NCI-H2081 treated with DMSO at 0.1 percent for 48 hours (cell line): ENCODE results near the gene AHNAK2.
"Not testable (repeated sequence)": the region's sequence is repeated elsewhere in the genome, so short reads cannot be mapped to it uniquely, and the experiment has no call there.

ENCODE experiments used
- DNase-seq: peaks from one replicate; lab custom pipeline; 2025; lab: John Stamatoyannopoulos, UW

The AHNAK2 gene

DNA sequence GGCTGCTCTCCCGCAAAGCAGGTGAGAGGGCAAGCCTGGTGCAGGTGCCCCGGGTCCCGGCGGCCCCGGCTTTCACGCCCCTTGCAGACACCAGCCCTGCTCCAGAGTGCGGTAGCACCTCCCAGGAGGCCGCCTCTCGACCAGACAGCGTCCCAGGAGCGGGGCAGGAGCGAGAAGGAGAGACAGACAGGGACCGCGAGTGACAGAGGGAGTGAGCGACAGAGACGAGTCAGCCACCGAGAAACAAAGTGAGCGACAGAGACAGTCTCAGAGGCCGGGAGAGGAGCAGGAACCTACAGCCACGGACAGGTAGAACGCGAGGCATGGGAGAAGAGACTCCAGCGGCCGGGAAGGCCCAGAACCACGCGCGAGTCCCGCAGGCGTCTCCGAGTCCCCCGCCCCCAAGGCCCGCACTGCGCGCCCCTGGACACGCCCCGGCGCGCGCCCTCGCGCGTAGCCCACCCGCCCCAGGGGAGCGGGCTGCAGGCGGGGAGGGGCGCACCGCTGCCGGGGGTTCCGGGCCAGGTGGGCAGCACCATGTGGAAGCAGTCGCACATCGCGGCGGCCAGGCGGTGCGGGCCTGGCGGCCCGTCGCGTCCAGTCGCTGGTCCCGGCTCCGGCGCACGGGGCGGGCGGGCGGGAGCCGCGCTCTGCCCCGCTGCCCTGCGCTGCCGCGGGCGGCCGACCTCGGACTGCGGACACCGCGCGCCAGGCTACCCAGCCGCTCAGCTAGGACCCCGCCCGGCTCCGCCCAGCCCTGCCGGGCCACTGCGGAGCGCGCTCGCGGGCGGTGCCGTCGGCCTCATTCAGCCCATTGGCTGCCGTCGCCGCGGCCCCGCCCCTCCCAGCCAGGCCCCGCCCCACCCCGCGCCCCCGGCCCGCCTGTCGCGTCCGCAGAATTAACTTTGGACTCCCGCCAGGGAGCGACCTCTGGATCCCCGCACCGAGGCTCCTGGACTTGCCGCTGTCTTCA is at the start of gene AHNAK2:
AHNAK2 (minus strand) TSS at position 694 of the 973 bp plus-strand sequence; CDS start at position 557, 137 bp downstream.
- no peak for DNase-seq

GRCh38 chr14:105027718-105028117 is 49.5 kb upstream of the AHNAK2 start:
- DNase-seq: not testable (repeated sequence)

- no peak for DNase-seq
Observed at GRCh38 chr14:105026802-105027563, 48.8 kb upstream of the AHNAK2 start.

- no peak for DNase-seq
Observed at GRCh38 chr14:105026033-105026785, 48.0 kb upstream of the AHNAK2 start.

- DNase-seq: no peak
Observed at GRCh38 chr14:105025429-105025828, 47.3 kb upstream of the AHNAK2 start.

DNA sequence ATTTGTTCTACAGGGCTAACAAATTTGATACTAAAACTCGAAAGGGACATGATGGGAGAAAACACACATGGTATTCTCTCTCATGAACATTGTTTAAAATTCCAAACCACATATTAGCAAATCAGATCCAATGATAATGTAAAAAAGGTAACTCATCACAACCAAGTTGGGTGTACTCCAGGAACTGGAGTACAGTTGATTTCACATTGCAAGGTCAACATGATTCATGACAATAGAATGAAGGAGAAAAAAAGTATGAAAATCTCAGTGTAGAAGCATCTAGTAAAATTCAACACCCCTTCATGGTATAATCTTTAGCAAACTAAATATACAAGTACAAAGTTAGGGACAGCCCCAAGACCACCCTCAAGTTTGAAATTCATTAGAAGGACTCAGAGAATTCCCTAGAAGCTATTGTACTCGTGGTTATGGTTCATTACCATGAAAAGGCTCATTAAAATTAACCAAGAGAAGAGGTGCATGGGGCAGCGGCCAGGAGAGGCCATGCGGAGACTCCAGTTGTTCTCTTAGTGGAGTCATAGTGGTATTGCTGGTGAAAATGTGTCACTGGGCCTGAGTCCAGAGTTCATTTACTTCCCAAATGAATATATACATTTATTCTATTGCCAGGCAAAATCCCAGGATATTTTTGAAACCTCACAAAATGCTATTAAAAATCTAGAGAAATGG is 45.8 kb upstream of the AHNAK2 start:
- no peak for DNase-seq

DNA sequence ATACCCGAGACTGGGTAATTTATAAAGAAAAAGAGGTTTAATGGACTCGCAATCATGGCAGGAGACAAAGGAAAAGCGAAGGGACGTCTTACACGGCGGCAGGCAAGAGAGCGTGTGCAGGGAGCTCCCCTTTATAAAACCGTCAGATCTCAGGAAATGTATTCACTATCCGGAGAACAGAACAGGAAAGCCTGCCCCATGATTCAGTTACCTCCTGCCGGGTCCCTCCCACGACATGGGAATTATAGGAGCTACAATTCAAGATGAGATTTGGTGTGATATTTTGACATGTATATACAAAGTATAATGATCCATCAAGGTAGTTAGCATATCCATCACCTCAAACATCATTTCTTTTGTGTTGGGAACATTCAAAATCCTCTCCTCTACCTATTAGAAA is 45.0 kb upstream of the AHNAK2 start:
- no peak for DNase-seq

DNA sequence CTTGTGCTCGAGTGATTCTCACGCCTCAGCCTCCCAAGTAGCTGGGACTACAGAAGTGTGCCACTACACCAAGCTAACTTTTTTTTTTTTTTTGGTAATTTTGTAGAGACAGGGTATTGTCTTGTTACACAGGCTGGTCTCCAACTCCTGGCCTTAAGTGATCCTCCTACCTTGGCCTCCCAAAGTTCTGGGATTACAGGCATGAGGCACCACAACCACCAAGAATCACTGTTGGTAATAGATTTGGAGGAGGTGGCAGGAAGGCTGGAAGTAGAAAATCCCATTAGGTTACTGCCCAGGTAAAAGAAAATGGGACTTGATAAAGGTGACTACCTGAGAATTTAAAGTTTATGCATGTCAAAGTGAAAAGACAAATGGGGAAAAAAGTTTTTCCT is 44.1 kb upstream of the AHNAK2 start:
- no peak for DNase-seq

- no peak for DNase-seq
Observed at GRCh38 chr14:105021656-105022275, 43.6 kb upstream of the AHNAK2 start.

- DNase-seq: peak; percentile 88
Observed at GRCh38 chr14:105020815-105021655, 42.9 kb upstream of the AHNAK2 start, which contains the start of gene CDCA4. TSS of gene CDCA4 (minus strand) at chr14:105021083. CDS start at chr14:105011929, 9,154 bp downstream.

DNA sequence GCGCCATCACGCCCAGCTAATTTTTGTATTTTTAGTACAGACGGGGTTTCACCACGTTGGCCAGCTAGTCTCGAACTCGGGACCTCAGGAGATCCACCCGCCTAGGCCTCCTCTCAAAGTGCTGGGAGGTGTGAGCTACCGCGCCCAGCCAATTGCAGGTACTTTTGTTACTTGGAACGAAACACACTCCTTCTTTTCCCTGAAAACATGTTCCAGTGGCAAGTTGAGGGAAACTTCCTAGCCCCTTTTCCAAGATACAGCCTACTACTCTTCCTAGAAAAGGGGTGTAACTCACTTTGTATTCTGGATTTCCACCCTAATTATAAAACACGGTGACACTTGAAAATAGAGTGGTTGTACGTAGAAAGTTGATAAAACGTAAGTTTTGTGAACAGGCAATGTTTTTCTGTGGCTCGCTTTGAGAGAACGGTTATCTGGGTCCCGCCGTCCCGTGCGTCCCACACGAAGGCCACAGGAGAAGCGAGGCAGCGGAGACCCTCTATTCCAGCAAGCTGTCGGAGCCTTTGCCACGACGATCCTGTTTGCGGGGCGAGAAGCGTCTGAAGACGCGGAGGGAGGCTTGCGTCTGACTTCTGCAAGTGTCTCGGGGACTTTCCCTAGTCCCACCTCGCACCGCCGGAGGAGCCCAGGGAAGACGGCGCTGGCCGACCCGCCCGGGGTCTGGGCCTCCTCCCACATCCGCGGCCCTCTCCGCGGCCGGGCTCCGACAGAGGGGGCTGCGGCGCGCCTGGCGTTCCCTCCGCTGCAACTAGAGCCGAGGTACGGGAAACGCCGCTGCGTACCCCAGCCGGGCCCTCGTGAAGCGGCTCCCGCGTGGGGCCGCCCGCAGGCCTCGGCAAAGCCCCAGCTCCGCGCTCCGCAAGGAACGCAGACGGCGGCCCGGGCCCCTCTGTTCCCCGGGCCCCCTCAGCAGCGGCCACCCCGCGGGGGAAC is 42.0 kb upstream of the AHNAK2 start:
- no peak for DNase-seq

DNA sequence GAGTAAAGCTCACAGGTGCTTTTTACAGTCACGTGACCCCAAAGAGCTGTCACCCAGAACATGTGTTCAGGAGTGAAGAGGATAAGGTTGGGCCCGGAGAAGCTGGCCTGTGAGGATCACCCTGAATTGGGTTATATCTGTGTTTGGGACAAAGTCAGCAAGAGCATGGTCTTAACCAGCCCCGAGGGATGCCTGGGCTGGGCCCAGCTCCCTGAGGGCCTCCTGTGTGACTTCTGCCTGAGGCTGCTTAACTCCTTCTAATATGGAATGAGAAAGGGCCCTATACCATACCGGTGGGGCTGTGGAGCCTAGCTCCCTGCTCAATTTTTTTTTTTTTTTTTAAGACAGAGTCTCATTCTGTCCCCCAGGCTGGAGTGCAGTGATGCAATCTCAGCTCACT is 40.2 kb upstream of the AHNAK2 start:
- no peak for DNase-seq

DNA sequence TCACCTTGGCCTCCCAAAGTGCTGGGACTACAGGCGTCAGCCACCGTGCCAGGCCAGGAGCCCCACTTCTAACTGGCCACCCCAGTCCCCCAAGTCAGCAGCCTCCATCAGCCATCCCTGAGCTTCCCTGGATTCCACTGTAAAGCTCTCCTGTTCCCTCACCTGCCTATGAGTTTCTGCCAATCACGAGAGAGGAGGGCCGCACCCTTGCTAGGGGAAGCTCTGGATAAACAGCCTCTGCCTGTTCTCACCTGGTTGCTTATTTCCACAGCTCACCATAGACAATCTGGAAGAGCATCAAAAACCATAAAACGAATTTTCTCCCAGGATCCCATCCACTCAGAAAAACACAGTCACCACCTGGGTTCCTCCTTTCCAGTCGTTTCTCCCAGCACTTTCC is 37.7 kb upstream of the AHNAK2 start:
- no peak for DNase-seq

- DNase-seq: no peak
Observed at GRCh38 chr14:105015242-105015641, 37.1 kb upstream of the AHNAK2 start.

- DNase-seq: no peak
Observed at GRCh38 chr14:105014631-105015030, 36.5 kb upstream of the AHNAK2 start.

GRCh38 chr14:105014032-105014431 is 35.9 kb upstream of the AHNAK2 start:
- no peak for DNase-seq

DNA sequence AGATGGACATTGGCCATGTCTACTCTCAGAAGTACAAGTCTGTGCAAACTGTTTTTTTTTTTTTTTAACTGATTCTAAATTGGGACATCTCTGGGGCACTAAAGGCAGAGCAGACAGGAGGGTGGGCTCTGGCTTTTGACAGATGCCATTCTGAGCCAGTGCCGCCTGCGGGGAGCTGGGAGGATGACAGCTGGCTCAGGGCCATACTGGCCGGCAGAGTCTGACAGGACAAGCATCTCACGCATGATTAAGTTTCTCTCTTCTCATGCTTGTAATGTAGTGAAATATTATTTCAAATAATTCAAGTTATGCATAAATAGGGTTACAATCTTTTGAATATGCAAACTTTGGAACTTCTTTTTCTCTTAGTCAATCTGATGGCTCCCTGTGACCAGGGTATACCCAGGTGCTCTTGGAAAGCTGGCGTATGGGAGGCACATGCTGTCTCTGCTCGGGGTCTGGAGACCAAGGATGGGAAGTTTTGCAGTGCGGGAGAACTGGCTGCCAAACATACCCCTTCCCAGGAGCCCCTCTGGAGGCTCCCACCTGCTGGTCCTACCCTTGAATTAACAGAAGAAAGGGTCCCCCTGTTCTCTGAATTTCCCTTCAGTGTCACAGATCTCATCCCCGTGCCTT is 35.1 kb upstream of the AHNAK2 start:
- DNase-seq: no peak
